ENCODE results near the gene P2RY6. TPM values are rescaled to one million over a fixed set of nuclear protein-coding genes. Genes with fewer than 3 reads are reported as not detected.

P2RY6 gene
- total RNA-seq, 4 donors from 2014 or later: 0.76 to 1.0 TPM; not detected in 2

GRCh38 chr11:73308003-73308960, 36.1 kb downstream of the P2RY6 start, which contains the start of gene ARHGEF17:
TSS of gene ARHGEF17 (plus strand) at chr11:73308276. CDS start at chr11:73308639, 363 bp downstream.
- TF ChIP-seq CTCF (IDR thresholded peaks at IDR 0.05): no peak
- peak; percentile 36 to 54 for TF ChIP-seq POLR2A (IDR thresholded peaks at IDR 0.05)

GRCh38 chr11:73308961-73309919, 37.1 kb downstream of the P2RY6 start:
- TF ChIP-seq CTCF (IDR thresholded peaks at IDR 0.05) (peak in 1 of 4 experiments; percentile 12), POLR2A (IDR thresholded peaks at IDR 0.05) (peak; percentile 55 to 74)
- Histone ChIP-seq H3K27me3 (no peaks in the 10 kb centered on the region), H3K27ac (peak overlapping the region; percentile 91 to 93), H3K4me1 (peaks cover 0 to 6% of the 10 kb centered on the region in 2 donors), H3K4me3 (peak overlapping the region; percentile 37 to 46), H3K9me3 (no peaks in the 10 kb centered on the region), H3K36me3 (no peaks in the 10 kb centered on the region)
- intact Hi-C loops (cut with DNase I; ENCODE audit: low total_unique reads): no loop called here
- peak; percentile 86 to 90 for DNase-seq

More at GRCh38 chr11:73308003-73308960, 36.1 kb downstream of the P2RY6 start, which contains the start of gene ARHGEF17:
- Histone ChIP-seq H3K4me3 (peak within 1 kb of the TSS; percentile 37 to 46), H3K27ac (peak within 1 kb of the TSS; percentile 91 to 93), H3K36me3 (no peaks in the 10 kb centered on the region), H3K27me3 (no peaks in the 10 kb centered on the region), H3K4me1 (no peaks in the 10 kb centered on the region), H3K9me3 (no peaks in the 10 kb centered on the region)
- intact Hi-C loops (cut with DNase I; ENCODE audit: low total_unique reads): no loop called here
- DNase-seq: peak; percentile 80 to 83

GRCh38 chr11:73310076-73310475, 37.9 kb downstream of the P2RY6 start:
- peak in 1 of 2 donors; percentile 56 for DNase-seq
- H3K9me3 ChIP-seq: no peaks in the 10 kb centered on the region
- intact Hi-C loops (cut with DNase I; ENCODE audit: low total_unique reads): no loop called here
- peak overlapping the region; percentile 91 to 93 for H3K27ac ChIP-seq
- peak overlapping the region; percentile 37 to 46 for H3K4me3 ChIP-seq
- no peaks in the 10 kb centered on the region for H3K27me3 ChIP-seq
- no peak for TF ChIP-seq CTCF (IDR thresholded peaks at IDR 0.05)
- no peak for TF ChIP-seq POLR2A (IDR thresholded peaks at IDR 0.05)
- H3K36me3 ChIP-seq: no peaks in the 10 kb centered on the region
- peaks cover 0 to 8% of the 10 kb centered on the region in 2 donors for H3K4me1 ChIP-seq

- no peak for DNase-seq
- peak overlapping the region; percentile 37 to 46 for H3K4me3 ChIP-seq
- H3K27me3 ChIP-seq: no peaks in the 10 kb centered on the region
- H3K9me3 ChIP-seq: no peaks in the 10 kb centered on the region
- H3K27ac ChIP-seq: peak overlapping the region; percentile 91 to 93
- TF ChIP-seq POLR2A (IDR thresholded peaks at IDR 0.05) (no peak), CTCF (IDR thresholded peaks at IDR 0.05) (no peak)
- no peaks in the 10 kb centered on the region for H3K36me3 ChIP-seq
- intact Hi-C loops (cut with DNase I; ENCODE audit: low total_unique reads): no loop called here
- peaks cover 0 to 8% of the 10 kb centered on the region in 2 donors for H3K4me1 ChIP-seq
Observed at GRCh38 chr11:73310661-73311393, 38.7 kb downstream of the P2RY6 start.
